VCaP (cell line): Measurements from ENCODE around the gene FAR2.

Source experiments
- H3K27ac ChIP-seq: fragments of 450-650 bp; 2 replicates; pipeline ENCODE4 v1.5.1; 2017
- CTCF ChIP-seq: fragments of 450-650 bp; conservative IDR thresholded peaks from 2 replicates; pipeline ENCODE4 v1.5.1; 2017; ENCODE audit warnings: mild to moderate bottlenecking, moderate library complexity

The FAR2 gene

GRCh38 chr12:29147731-29148595, 1.1 kb upstream of the FAR2 start:
- H3K27ac ChIP-seq = no peak overlapping the region
- no peak for TF ChIP-seq CTCF

GRCh38 chr12:29148596-29148910, 525 bp upstream of the FAR2 start:
- no peak overlapping the region for H3K27ac ChIP-seq
- TF ChIP-seq CTCF = no peak

GRCh38 chr12:29149691-29150281, 708 bp downstream of the FAR2 start:
- H3K27ac ChIP-seq = no peak overlapping the region
- TF ChIP-seq CTCF = no peak

- no peak overlapping the region for H3K27ac ChIP-seq
- no peak for TF ChIP-seq CTCF
Measured at GRCh38 chr12:29150462-29150861, 1.4 kb downstream of the FAR2 start.

GRCh38 chr12:29152223-29152868, 3.3 kb downstream of the FAR2 start:
- no peak overlapping the region for H3K27ac ChIP-seq
- no peak for TF ChIP-seq CTCF

GRCh38 chr12:29152981-29153630, 4.0 kb downstream of the FAR2 start:
- H3K27ac ChIP-seq = no peak overlapping the region
- TF ChIP-seq CTCF = no peak

GRCh38 chr12:29155079-29155478, 6.0 kb downstream of the FAR2 start:
- no peak for TF ChIP-seq CTCF
- no peak overlapping the region for H3K27ac ChIP-seq
